ENCODE measurements around the gene MIA2.

Gene MIA2

DNA sequence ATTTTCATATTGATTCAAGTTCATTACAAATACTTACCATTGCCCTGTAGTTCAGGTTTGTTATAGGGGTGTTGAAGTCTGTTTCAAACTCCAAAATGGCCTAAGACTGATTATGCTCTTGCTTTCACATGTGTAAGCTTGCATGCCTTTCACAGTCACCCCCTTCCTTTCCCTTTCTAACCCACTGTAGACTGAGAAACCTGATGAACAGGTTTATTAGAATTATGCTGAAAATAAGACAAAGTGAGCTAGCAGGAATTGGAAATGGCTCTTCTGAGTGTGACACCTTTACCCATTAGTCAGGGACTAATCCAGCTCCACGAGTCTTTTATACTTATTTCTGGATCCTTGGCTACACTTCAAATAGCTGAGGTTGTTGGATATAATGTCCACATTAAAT, 159.6 kb downstream of the MIA2 start:
- DNase-seq = no peak

DNA sequence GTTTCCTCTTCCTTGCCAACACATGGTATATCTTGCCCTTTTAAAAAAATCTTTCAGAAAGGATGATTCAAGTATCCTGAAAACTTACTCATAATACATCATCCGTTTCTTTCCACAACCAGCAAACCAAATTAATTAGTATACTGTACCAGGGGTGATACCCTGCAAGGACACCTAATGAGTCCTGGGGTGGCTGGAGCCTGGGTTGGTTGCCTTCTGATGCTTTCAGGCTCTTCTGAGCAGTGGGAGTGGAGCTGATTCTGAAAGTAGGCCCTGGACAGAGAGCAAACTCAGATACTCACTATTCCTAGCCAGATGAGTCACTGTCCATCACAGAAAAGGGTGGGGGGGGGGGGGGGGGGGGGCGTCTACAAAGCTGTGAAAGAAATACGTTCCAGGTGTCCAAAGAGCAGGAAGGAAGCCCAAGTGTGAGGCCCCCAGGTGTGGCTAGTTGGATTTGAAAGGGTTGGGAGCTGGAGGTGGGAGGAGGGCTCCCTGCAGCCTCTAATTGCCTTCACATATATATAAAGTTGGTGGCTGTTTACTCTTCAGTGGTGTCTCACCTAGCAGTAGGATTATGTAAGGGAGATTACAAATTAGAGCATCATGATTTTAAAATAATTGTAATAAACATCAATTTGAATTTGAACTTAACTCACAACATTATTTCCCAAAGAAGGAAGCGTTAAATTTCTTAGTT, 162.0 kb downstream of the MIA2 start:
- no peak for DNase-seq

- DNase-seq = no peak
These were observed 162.7 kb downstream of the MIA2 start for GRCh38 chr14:39396448-39396847.

DNA sequence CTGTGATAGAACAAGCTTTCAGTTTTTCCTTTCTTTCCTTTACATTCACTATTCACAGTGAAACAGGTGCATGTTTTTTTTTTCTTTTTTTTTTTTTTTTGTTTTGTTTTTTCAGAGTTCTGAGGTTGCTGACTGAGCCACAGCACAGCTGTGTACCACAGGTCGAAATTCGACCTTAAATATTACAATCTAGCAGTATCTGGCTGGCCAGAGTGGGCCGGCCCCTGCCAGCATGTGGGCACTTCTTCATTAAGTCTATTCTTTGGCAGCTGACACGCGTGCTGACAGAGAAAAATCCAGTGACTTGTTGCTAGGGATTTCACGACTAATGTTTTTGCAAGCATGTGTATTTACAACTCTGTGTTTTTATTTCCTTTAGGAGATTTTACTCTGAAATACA, 164.7 kb downstream of the MIA2 start:
- no peak for DNase-seq

GRCh38 chr14:39406560-39406959, 172.8 kb downstream of the MIA2 start:
- DNase-seq = no peak

- DNase-seq = no peak
These were observed 182.4 kb downstream of the MIA2 start for GRCh38 chr14:39416072-39416471.

DNA sequence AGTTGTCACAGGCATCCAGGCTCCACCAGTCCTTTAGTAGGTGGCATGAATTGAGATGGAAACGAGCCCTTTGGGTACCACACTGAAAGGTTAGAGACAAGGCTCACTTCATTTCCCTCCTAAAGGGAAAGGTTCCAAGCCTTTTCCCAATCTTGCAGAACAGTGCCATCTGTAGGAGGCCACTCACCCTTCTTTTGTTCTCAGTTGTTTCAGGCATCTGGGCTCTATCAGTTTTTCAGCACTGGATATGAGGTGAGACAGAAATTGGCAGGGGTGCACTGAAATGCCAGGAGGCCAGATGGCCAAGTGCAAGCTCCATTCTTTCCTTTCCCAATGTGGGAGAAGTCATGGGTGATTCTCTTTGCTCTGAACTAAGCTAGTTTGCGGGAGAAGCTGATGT, 183.3 kb downstream of the MIA2 start:
- DNase-seq = no peak

DNA sequence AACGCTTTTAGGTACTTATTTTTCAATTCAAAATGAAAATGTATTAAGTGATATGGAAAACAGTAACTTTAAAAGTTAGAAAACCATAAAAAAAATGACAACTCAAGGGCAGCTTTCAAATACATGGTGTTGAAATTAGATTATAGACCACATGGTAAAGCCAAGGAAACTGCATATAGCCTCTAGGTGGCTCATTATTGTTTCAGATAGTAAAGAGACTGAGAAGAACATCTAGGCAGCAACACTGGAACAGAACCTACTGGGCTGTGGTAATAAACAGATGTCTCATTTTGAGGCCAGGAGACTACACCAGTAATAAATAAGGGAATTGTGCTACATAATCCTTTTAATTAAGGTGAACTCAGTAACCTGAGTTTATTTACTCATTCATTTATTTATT, 185.6 kb downstream of the MIA2 start:
- no peak for DNase-seq

DNA sequence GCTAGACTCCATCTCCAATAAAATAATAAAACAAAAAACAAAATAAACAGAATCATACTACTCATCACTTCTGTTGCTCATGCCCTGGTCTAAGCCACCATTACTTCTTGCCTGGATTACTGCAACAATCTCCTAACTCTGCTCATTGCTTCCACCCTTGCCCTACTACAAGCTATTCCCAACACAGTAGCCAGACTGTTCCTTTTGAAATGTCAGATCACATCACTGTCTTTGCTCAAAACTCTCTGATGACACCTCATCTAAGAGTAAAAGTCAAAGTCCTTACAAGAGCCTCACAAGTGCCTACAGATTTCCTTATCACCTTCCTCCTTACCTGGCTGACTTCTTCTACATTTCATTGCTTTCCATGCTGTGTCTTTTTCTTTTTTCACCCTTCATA, 188.5 kb downstream of the MIA2 start:
- no peak for DNase-seq

- no peak for DNase-seq
These were observed 190.1 kb downstream of the MIA2 start for GRCh38 chr14:39423793-39424192.

DNA sequence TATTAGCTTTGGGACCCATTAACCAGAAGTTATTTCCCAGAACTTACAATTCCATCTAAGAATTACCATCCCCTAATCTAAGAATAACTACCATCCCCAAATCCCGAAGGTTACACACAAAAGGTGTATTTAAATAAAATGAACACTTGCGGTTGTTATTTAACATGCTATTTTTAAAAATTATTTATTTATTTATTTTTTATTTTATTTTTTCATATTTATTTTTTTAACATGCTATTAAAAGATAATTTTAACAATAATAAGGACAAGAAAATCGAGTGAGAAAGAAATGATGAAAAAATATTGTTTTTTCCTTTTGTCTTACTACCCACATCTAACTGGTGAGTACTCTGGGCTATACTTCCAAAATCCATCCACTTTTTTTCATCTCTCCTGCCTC, 192.2 kb downstream of the MIA2 start:
- no peak for DNase-seq

DNA sequence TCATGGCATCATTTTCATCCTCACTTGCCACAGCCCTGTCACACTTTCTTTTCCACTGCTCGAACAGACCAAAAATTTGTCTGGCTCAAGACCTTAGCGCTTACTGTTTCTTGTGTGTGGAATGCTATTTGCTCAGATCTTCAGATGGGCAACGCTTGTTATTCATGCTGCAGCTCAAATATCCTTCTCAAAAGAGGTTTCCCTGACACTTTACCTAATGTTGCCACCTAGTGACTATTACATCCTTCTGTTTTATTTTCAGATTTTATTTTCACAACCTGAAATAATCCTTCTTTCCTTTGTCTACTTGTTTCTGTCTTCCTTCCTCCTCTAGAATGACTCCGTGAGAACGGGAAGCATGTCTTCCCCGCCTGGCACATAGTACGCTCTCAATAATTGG, 192.9 kb downstream of the MIA2 start:
- DNase-seq = peak in 1 of 5 experiments; percentile 58

DNA sequence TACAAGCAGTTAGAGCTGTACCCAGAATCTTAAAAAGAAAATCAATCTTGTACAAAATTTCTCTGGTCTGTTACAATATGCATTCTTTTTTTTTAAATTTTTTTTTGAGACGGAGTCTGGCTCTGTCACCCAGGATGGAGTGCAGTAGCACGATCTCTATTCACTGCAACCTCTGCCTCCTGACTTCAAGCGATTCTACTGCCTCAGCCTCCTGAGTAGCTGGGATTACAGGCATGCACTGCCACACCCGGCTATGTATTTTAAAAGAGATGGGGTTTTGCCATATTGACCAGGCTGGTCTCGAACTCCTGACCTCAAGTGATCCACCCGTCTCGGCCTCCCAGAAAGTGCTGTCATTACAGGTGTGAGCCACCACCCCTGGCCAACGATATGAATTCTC, 194.4 kb downstream of the MIA2 start:
- no peak for DNase-seq

GRCh38 chr14:39430762-39431415, 197.2 kb downstream of the MIA2 start:
- peak in 1 of 5 experiments; percentile 16 for DNase-seq

- peak; percentile 18 to 71 (median 31) for DNase-seq
These were observed 197.9 kb downstream of the MIA2 start for GRCh38 chr14:39431416-39432178.

- peak; percentile 89 to 98 (median 94) for DNase-seq
These were observed 198.5 kb downstream of the MIA2 start, which contains the start of gene FBXO33 for GRCh38 chr14:39432179-39432618. TSS of gene FBXO33 (minus strand) at chr14:39432433. CDS start at chr14:39432162, 271 bp downstream.

DNA sequence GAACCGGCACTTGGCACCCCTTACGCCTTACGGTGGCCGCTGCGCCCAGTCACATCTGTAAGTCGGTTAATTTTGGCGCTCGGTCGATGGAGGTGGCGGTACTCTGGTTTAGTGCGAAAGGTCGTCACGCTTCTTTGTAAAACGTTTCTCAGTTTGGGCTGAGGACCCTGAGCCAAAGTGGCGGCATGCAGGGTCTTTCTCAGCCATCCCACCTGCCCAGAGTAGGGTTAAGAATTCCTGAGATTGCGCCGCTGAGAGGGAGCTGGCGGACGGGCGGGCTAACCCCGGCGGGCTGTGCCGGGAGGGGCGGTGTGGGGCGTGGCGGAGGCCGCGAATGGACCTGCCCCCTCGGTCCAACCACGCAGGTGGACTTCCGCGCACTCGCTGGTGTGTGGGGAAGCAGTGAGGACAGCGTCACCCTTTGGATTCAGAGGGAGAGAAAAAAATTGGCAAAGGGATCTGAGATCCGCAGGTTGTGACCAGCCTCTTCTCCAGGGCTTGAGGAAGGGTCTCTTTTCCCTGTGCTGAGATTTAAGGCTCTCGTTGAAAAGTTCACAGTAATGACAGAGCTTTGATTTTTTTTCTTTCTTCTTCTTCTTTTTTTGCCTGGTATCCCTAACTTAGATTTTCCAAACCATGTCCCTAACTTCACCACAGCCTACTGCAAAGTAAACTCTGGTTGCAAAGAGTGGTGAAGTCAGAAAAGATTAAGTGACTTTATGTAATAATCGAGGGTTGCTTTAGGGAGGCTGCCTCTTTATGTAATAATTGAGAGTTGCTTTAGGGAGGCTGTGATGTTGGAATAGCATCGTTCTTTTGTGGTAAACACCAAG, 199.1 kb downstream of the MIA2 start:
- peak; percentile 55 to 82 (median 73) for DNase-seq

GRCh38 chr14:39433452-39433813, 199.7 kb downstream of the MIA2 start:
- DNase-seq = no peak

DNA sequence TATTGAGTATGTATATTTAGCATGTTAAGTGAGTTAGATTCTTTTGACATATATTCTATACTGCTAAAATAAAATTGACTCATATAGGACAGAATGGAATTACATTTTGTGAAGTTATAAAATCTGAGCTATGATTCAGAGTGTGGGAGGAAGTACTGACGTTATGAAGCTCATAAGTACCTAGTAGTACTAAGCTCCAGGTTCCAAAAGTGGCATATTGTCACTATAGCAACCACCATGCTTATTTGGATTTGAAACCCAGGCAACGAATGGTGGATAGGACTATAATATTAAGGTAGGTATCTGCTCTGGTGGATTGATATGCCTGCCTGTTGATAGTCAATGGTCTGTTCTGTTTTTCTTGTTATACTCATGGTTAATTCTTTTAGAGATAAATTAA, 200.7 kb downstream of the MIA2 start:
- no peak for DNase-seq

- DNase-seq = no peak
These were observed 201.5 kb downstream of the MIA2 start for GRCh38 chr14:39435241-39435640.

Data from T-helper 2 cell (primary cell).